ENCODE results near the gene KLRG1.

- TF ChIP-seq EZH2phosphoT487 (IDR thresholded peaks at IDR 0.05; ENCODE audit: insufficient read depth, low read depth) (no peak), EZH2 (IDR thresholded peaks at IDR 0.05; ENCODE audit: insufficient read depth, poor library complexity, severe bottlenecking) (no peak)
Measured at GRCh38 chr12:8949342-8950220, 39.8 kb upstream of the KLRG1 start, which contains the start of gene M6PR.
